RWPE1 (cell line): Measurements from ENCODE around the gene ATP1A4.

ENCODE experiments used
- CTCF ChIA-PET: fragments of 350-600 bp; sonication (Branson Sonifier 250); formaldehyde crosslinking; extraction: SDS; loops from one replicate; lab custom pipeline; 2021; lab: Yijun Ruan, JAX
- POLR2A ChIA-PET: fragments of 400-600 bp; formaldehyde crosslinking; extraction: SDS; loops from one replicate; lab custom pipeline; 2020; ENCODE audit warnings: antibody characterized with exemption; ENCODE audit not compliant: low non-redundant PET; lab: Yijun Ruan, JAX
- DNase-seq: peaks from one replicate; pipeline ENCODE4 v3.0.0; 2012; ENCODE audit warnings: low spot score
- H3K27ac ChIP-seq: fragments of 450-650 bp; 2 replicates; pipeline ENCODE4 v1.5.1; 2017
- CTCF ChIP-seq: fragments of 450-650 bp; conservative IDR thresholded peaks from 2 replicates; pipeline ENCODE4 v1.5.1; 2017; ENCODE audit warnings: low read depth, mild to moderate bottlenecking

Gene ATP1A4

DNA sequence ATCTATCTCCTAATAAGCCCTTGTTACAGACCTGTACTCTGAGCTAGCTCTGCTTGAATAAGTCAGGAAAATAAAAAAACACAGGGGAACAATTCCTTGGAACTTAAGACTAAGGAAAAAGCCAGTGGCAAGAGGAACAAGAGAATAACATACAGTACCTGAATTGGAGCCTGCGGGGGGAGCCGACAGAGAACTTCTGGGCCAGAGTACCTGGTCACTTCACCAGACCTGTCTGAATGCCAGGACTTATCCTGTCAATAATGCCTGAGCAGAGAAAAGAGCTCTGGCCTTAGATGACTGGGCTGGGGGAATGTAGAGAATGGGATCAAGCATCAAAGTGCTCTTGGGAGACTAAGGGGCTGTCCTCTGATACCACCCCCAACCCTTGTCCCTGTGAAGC, 68.9 kb downstream of the ATP1A4 start:
- CTCF ChIA-PET, result interaction anchor here (1.6 to 2.1 kb wide), 3 partner anchors 12 to 119 kb away, joined by 4 to 15 read pairs (median 7); no protein-coding TSS in a partner anchor
- no peak overlapping the region for H3K27ac ChIP-seq
- no peak for DNase-seq
- POLR2A ChIA-PET, result no interaction called here
- TF ChIP-seq CTCF, result no peak

DNA sequence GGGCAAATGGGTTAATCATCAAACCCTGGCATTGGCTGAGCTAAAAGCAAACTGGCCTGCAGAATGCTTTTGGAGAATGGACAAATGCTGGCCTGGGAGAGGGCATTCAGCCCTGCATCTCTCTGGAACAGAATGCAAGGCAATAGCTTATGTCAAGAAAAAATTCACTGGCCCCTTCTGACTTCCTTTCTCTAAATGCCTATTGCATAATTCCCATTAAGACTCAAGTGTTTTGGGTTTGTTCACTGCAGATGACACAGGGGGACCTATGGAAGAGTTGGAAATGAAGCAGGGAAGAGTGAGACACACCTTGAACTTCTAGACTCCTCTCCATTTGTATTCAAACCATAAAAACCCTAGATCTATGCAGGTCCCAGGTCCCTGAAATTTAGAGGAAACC, 69.7 kb downstream of the ATP1A4 start:
- DNase-seq, result no peak
- ChIA-PET POLR2A (no interaction called here), CTCF (no interaction called here)
- H3K27ac ChIP-seq, result no peak overlapping the region
- TF ChIP-seq CTCF, result no peak

DNA sequence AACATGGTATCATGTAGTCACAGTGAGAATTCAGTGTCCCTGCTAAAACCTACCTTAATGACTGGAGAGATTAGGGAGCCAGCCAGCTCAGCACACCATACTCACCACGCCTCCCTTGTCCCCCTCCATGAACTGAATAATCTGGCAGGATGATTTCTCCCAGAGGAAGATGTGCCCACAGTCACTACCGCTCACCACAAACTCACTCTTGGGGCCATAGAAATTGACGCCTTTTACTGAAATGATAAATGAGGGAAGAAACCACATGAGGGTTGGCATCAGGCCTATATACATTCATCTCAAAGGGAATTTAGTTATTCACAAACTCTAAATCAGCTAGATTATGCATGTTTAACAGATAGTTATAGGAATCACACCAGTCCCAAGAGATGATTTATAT, 71.1 kb downstream of the ATP1A4 start:
- no peak for DNase-seq
- POLR2A ChIA-PET, result no interaction called here
- H3K27ac ChIP-seq, result no peak overlapping the region
- TF ChIP-seq CTCF, result no peak
- CTCF ChIA-PET, result interaction anchor here (0.5 to 0.7 kb wide), 2 partner anchors 35 to 159 kb away, joined by 3 to 4 read pairs; no protein-coding TSS in a partner anchor

- POLR2A ChIA-PET, result no interaction called here
- CTCF ChIA-PET, result interaction anchor here (0.6 kb wide), 1 partner anchor 14 kb away, joined by 6 read pairs; no protein-coding TSS in a partner anchor
These were observed 73.2 kb downstream of the ATP1A4 start for GRCh38 chr1:160224606-160225005.

GRCh38 chr1:160225345-160225744, 73.9 kb downstream of the ATP1A4 start:
- no peak for TF ChIP-seq CTCF
- POLR2A ChIA-PET, result no interaction called here
- CTCF ChIA-PET, result interaction anchor here (0.6 kb wide), 3 partner anchors 13 to 66 kb away, joined by 3 to 6 read pairs (median 6); no protein-coding TSS in a partner anchor
- H3K27ac ChIP-seq, result no peak overlapping the region
- DNase-seq, result no peak

More at GRCh38 chr1:160224606-160225005, 73.2 kb downstream of the ATP1A4 start:
- no peak for TF ChIP-seq CTCF
- no peak overlapping the region for H3K27ac ChIP-seq
- peak; percentile 36 for DNase-seq

DNA sequence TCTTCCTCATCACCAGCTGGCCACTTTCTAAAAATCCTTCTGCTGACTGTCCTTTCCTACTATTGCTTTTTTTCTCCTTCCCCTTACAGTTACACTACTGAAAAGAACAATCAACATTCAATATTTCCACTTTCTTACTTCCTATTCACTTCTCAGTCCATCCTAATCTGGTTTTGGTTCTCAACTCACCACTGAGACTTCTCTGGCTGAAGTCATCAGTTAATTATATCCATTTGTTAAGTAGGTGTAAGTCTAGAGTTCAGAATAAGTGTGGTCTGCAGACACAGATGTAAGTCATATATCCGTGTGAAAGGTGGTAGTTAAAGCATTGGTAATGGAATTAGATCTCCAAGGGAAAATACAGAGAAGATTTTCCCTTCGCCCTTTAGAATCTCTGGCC, 75.2 kb downstream of the ATP1A4 start:
- POLR2A ChIA-PET, result no interaction called here
- no peak overlapping the region for H3K27ac ChIP-seq
- DNase-seq, result no peak
- TF ChIP-seq CTCF, result no peak
- CTCF ChIA-PET, result no interaction called here
